Keratinocyte (primary cell): ENCODE data around the gene MC1R.

Experiments used
- EZH2 ChIP-seq: IDR thresholded peaks from one replicate; pipeline ENCODE4 v1.6.1; 2012; ENCODE audit warnings: inconsistent platforms, mild to moderate bottlenecking, low read length, moderate library complexity
- TF ChIP-seq, protein P1 (sequence below), 3 experiments: IDR thresholded peaks in 1 of 3; conservative IDR thresholded peaks in 1 of 3; optimal IDR thresholded peaks in 1 of 3; 2 replicates in 2 of 3; 3 replicates in 1 of 3; pipeline versions ENCODE3 to v1.5.1; 2011; ENCODE audit warnings: low read length in 3 of 3, mild to moderate bottlenecking in 3 of 3, moderate library complexity in 2 of 3, control low read depth in 1 of 3, inconsistent platforms in 1 of 3; ENCODE audit not compliant: insufficient read depth in 2 of 3; ENCODE audit errors: extremely low read depth in 1 of 3

DNA sequence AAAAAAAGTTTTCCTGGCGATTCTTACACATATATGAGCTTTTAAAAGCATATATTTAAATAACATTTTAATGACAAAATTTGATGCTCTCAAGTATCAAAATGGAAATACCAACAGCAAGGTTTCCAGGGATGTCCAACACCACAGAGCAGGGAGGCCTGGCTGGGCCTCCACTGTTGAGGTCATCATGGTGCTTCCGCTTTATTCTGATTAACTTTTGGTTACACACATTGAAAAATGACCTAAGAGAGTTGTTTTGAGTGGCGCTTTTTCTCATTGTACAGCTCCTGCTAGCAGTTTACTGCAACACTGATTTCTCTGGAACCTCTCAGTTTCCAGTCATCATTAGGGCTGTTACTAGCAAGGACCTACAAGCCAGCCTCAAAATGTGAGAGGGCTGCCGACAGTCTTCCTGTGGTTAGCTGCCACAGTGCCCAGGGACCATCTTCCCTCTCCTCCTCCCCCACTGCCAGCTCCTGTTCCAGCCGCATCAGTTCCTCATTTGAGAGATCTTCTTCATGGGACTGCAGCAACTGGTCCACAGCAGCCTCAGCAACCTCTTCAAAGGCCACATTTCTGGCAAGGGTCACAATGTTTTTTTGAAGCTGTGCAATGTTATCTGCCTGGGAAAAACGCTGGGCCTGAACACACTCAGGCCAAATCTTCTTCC lies 51.2 kb downstream of the MC1R start:
- TF ChIP-seq, protein P1, sequence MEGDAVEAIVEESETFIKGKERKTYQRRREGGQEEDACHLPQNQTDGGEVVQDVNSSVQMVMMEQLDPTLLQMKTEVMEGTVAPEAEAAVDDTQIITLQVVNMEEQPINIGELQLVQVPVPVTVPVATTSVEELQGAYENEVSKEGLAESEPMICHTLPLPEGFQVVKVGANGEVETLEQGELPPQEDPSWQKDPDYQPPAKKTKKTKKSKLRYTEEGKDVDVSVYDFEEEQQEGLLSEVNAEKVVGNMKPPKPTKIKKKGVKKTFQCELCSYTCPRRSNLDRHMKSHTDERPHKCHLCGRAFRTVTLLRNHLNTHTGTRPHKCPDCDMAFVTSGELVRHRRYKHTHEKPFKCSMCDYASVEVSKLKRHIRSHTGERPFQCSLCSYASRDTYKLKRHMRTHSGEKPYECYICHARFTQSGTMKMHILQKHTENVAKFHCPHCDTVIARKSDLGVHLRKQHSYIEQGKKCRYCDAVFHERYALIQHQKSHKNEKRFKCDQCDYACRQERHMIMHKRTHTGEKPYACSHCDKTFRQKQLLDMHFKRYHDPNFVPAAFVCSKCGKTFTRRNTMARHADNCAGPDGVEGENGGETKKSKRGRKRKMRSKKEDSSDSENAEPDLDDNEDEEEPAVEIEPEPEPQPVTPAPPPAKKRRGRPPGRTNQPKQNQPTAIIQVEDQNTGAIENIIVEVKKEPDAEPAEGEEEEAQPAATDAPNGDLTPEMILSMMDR (optimal IDR thresholded peaks at IDR 0.05 in 1 of 3, IDR thresholded peaks at IDR 0.05 in 1 of 3, conservative IDR thresholded peaks at IDR 0.05 in 1 of 3; ENCODE audit: extremely low read depth in 1 of 3, insufficient read depth in 2 of 3, low read length in 3 of 3), result no peak
- TF ChIP-seq EZH2, result no peak
